Inflammatory macrophage (primary cell): ENCODE data around the gene ASB2.

Experiments
- DNase-seq, 2 donors: peaks; one replicate each; pipeline ENCODE4 v3.0.0-alpha.2; 2020 to 2022

The ASB2 gene

GRCh38 chr14:93960774-93961438, 15.5 kb downstream of the ASB2 start:
- peak in 1 of 2 donors; percentile 39 for DNase-seq

- no peak for DNase-seq
These were observed 16.3 kb downstream of the ASB2 start for GRCh38 chr14:93960108-93960475.

- peak; percentile 85 to 96 for DNase-seq
These were observed 16.9 kb downstream of the ASB2 start for GRCh38 chr14:93959239-93960107.

GRCh38 chr14:93958567-93959238, 17.7 kb downstream of the ASB2 start:
- no peak for DNase-seq

- DNase-seq = peak; percentile 37 to 87
These were observed 18.4 kb downstream of the ASB2 start for GRCh38 chr14:93957751-93958566.

GRCh38 chr14:93957333-93957710, 19.0 kb downstream of the ASB2 start:
- DNase-seq = no peak

GRCh38 chr14:93956514-93957332, 19.6 kb downstream of the ASB2 start:
- no peak for DNase-seq

GRCh38 chr14:93955850-93956481, 20.4 kb downstream of the ASB2 start:
- DNase-seq = no peak

GRCh38 chr14:93954900-93955849, 21.2 kb downstream of the ASB2 start:
- peak; percentile 90 to 97 for DNase-seq

- no peak for DNase-seq
These were observed 21.9 kb downstream of the ASB2 start for GRCh38 chr14:93954516-93954830.

- peak in 1 of 2 donors; percentile 40 for DNase-seq
These were observed 22.4 kb downstream of the ASB2 start for GRCh38 chr14:93953739-93954515.

GRCh38 chr14:93953263-93953662, 23.1 kb downstream of the ASB2 start:
- no peak for DNase-seq

GRCh38 chr14:93952829-93953228, 23.5 kb downstream of the ASB2 start:
- no peak for DNase-seq

GRCh38 chr14:93951635-93952540, 24.5 kb downstream of the ASB2 start:
- DNase-seq = peak; percentile 35 to 50

GRCh38 chr14:93950948-93951634, 25.3 kb downstream of the ASB2 start:
- no peak for DNase-seq

GRCh38 chr14:93949511-93950075, 26.8 kb downstream of the ASB2 start:
- no peak for DNase-seq

- DNase-seq = no peak
These were observed 29.1 kb downstream of the ASB2 start for GRCh38 chr14:93947282-93947681.
